ENCODE data around the gene TMEM31.

TMEM31 gene, protein sequence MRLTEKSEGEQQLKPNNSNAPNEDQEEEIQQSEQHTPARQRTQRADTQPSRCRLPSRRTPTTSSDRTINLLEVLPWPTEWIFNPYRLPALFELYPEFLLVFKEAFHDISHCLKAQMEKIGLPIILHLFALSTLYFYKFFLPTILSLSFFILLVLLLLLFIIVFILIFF

DNA sequence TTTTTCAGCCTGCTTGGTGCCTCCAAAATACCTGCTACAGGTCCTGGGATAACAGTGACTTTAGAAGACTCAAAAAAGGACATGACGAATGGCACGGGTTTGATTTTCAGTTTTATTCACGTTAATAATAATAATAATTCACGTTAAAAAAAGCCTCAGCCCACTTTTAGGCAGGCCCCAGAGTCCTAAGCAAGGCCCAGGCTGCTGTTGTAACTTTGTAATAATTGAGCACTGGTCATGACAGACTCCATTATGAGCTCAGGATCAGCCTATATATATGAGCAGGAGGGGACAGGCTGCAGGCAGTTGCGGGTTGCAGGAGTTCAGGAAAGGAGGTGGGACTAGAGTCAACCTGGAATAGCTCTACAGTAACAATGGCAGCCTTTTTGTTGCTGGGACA lies at the start of gene TMEM31:
Gene TMEM31, plus strand, starts transcription at position 301 of the 400 bp plus-strand sequence. CDS start 1,350 bp downstream, outside the sequence.
- no peak for DNase-seq

DNA sequence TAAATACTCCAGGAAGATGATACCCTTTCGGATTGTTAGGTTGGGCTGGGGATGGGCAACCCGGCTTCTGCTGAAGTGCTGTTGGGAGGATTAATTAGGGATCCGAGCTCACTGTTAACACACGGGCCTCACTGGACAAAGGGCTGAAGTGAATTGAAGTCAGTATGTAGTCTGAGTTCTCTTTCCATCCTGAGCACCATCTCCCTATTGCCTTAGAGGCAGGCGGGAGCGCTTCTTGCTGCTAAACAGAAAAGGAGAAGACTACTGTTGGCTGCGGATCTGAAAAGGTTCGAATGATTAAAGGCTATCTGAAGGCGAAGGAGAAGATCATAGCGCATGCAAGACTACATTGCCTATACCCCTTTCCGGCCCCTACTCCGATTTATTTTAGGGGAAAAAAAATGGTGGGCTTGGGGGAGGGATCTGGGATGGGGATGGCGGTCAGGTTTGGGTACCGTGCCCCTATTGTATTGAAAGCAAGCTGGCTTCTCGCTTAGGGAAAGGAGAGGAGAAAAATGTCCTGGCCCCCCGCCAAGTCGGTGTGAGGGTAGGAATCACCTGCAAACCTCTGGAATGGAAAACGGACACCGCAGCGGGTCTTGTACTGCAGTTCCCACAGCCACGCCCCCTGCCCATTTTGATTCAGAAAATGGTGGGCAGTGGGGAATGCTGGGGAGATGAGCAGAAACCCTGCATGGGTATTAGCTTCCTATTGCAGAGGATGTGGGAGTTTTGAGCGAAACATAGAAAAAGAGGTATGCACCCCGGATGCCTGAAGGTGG lies 46.5 kb upstream of the TMEM31 start:
- no peak for DNase-seq

DNA sequence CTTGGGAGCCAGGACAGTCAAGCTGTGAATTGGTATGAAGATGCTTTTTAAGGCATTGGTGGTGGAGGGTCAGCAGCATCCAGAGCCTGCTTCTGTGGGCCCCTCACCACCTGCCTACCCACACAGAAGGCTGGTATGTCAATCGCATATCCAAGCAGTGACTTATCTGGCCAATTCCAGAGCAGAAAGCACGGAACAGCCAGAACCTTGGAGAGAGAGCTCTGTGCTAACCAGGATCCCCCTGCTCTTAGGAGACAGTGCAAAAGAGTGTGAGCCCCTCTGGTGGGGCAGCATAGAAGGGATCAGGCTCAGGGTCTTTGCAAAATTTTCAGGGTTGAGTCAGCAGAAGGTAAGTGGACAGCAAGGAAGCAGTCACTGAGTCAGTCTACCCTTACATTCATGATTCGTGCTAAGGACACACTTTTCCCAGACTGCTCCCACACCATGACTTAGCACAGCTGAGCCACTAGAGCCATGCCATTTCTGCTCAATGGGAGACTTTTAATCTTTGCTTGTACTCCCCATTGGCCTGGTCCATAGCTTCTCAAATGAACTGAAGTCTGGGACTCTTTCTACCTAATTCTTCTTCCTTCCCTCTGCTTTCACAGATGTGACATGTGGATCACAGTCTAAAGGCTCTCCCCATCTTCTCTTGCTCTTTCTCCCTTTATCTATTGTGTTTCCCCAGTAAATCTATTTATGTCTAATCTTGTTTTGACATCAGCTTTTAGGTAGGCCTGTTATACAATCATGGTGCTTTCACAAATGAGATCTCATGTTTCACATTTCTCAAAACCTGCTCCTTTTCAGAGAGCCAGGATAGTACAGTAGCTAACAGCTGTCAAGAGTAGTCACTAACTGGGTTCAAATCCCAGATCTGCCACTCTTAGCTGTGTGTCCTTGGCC lies 44.3 kb upstream of the TMEM31 start:
- DNase-seq: no peak

DNA sequence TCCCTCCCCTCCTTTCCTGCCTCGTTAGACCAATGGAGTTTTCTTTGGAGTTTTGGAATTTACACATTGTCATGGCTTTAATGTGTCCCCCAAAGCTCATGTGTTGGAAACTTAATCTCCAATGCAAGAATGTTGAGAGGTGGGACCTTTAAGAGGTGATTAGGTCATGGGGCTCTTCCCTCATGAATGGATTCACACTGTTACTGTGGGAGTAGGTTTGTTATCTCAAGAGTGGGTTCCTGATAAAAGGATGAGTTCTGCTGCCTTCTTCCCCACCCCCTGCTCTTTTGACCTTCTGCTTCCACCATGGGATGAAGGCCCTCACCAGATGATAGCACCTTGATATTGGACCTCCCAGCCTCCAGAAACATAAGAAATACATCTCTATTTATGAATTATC lies 41.0 kb upstream of the TMEM31 start:
- DNase-seq: no peak

DNA sequence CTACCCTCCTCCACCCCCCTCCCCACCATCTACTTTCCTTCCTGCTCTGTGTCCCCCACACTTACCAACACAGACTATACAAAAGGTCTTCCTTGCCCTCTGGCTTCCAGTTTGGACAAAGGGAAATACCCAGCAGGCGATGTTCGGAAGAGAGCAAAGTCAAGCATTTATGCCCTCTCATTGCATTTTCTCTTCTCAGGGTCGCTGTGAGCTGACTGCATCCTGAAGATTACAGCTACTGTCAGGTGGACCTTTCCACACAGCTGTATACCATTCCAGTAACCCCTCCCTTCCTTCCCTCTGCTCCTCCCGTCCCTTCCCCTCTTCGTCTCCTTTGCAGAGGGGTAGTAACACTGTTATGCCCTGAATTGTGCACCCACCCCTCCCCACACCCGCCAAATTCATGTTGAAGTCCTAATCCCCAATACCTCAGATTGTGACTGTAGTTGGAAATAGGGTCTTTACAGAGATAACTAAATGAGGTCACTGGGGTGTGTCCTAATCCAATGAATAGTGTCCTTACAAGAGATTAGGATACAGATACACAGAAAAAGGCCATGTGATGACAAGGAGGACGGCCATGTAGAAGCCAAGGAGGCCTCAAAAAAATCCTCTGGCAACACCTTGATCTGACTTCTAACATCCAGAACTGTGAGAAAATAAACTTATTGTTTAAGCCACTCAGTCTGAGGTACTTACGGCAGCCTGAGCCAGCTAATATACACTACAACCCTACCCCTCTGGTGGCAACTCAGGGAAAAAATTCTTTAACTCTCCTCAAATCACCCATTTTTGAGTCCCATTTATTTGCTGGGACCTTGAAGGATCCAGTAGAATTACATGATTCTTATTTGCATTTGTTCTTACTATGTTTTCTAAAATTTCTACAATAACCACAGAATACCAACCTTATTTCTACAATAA lies 35.9 kb upstream of the TMEM31 start:
- no peak for DNase-seq

DNA sequence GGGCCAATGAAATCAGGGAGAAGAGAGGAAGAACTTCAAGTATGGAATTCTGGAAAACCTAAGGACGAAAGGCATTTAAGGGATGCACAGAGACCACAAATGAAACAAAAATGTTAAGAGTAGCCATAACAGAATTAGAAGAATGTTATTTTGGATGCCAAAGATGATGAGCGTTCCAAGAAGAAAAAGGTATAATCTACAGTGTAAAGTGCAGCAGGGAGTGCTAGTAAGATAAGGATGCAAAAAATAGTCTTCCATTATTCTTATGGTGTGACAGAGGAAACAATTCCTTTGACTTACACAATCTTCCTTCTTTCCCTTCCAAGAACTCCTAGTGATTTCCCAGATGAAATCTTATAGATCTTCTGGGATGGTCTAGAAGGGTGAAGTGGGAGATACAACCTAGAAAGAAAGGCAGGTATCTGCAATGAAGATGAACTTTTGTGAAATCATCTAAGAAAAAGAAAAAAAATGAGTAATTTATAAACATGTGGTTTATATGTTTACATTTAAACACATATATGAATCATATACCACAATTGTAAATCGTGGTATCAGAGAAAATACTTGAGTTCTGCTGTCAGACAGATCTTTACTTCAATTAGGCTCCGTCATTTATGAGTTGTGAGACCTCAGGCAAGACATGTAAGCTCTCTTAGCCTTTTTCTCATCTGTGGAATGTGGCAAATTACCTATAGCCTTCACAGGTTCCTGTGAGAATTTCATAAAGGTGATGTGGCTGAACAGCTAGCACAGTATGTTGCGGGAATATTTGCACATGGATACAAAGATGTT lies 32.3 kb upstream of the TMEM31 start:
- no peak for DNase-seq

DNA sequence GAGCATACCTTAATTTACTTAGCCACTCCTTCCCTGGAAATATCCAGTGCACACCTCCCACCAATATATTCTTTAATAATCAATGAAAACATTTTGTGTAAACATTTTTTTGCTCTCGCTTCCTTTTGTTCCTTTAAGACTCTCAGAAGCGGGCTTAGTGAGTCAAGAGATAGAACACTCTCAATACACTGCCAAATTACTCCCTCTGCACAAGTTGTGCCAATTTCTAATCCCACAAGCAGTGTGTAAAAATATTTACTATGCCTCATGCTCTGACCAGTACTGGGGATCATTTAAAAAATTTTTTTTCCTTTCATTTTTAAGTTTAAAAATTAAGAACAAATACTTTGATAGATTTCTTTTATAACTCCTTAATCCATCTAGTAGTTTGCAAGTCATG lies 29.3 kb upstream of the TMEM31 start:
- no peak for DNase-seq

DNA sequence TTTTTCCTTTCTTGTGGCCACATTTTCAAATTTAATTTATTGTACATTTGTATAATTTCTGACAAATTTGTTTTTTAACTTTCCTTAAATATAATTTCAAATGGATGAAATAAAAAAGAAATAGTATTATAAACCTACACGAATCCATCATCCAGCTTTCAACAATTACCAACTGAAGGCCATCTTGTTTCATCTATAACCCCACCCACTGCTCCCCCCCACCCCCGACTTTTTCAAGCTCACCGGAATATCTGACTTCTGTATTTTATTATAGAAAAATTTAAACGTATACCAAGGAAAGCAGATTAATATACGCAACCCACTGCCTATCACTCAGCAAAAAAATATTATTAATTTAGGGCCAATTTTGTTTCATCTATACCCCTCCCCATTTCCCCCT lies 25.3 kb upstream of the TMEM31 start:
- DNase-seq: no peak

DNA sequence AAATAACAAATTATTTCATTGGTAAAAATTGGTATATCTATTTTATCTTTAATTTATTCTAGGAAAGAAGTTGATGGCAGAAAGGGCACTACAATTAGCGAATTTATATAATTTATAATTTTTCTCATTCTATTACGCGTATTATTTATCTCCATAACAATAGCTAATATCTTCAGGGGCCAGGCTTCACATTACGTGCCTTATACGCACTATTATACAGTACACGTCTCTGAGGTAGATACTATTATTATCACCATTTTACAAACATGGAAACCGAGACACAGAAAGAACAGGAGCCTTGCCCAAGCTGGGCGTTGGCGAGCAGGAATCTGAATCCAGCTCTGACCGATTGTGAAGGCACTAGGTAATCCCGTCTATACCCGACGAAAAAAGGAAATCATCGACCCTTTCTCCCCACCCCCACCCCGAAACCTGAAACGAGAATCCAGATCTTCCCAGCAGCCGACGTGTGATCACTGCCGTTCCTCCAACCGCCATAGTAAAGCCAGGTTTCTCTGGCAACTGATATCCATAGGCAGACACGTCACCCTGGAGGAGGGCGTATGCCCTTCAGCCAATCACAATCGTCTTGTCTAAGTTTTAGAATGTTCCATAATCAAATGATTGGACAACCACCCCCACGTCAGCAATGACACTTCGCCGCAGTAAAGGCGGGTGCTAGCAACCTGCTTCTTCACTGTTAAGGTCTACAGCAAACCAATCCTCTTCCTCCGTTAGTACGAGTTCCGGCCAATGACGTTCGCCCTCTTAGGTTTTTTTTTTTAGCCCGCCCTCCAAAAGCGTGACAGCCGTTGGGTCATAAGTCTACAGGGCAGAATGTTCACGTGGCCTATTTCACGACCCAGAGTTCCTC lies 24.3 kb upstream of the TMEM31 start, which contains the start of gene MORF4L2:
Gene MORF4L2, minus strand, starts transcription at position 501 of the 874 bp plus-strand sequence. CDS start 9,672 bp downstream, outside the sequence.
- peak; percentile 90 for DNase-seq

DNA sequence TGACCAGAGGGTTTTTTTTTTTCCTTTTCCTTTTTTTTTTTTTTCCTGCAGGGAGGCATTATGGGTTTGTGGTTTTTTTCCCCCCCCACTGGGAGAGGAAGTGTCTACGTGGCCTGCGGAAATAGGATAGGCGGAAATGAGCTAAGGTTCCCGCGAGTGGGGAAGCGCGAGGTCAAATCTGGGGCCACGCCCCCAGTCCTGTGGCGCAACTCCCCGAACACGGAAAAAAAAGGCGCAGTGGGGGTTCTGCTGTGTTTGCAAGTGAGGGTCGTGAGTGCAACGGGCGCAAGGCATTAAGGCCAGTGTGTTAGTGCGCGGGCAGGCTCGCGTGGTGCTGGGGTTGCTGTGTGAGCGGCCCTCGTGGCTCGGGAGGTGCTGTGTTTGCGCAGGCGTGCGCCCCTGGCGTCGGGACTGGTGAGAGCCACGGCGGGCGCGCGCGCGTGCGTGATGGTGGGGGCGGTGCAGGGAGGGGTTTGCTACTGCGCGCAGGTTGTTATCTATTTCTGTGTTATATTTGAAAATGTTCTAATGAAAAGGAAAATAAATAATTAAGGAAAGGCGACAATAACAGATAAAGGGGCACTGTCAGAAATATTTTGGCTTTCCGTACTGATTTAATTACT lies 23.5 kb upstream of the TMEM31 start:
- DNase-seq: no peak

DNA sequence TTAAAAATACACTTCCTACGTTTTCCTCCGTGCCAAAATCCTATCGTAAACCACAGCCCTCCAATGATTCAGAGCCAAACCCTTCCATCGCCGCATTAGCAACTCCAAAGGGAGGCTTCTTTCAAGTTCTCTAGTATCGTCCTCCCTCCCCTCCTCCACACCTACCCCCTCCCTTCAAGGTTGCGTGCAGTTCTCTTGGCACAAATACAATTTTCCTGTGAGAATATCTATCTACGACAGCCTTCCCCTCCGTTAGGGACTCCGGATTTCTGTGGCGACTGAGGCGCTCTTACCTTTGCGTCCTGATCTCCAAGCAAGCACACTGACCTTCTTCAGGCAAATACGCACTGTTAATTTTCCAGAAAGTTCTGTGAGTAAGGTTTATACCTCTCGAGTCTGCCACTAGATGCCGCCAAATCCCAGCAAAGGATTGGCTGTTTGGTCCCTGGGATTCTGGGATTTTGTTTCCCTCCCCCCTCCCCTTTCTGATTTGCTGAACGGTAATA lies 23.0 kb upstream of the TMEM31 start:
- DNase-seq: no peak

DNA sequence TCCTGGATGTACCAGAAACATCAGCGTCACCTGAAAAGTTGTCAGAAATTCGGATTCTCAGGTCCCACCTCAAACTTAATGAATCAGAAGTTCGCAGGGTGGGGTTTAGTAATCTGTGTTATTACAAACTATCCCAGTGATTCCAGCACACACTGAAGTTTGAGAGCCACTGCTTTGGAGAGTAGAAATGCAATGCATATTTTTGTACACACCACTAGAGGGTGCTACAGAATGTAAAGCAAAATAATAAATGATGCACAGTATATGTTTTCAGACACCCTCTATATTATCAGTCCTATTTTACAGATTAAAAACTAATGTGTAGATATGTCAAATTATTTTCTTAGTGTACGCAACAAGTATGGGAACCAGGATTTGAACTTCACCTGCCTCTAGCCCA lies 21.8 kb upstream of the TMEM31 start:
- no peak for DNase-seq

DNA sequence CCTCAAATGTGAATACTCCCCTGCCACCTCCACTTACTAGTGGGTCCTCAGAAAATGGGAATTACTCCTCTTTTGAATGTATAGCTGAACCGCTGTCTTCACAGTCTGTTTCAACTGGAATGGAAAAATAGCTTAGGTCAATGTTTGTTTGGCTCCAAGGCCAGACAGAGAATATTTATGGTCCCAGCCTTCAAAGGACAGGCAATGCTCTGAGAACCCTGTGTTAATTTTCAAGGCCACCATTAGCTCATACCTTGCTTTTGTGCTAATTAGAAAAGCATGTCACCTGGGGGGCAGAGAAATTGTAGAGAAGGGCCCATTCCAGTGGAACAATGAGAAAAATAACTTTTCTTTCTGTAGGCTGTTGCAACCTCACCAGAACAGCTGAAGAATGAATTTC lies 19.6 kb upstream of the TMEM31 start:
- DNase-seq: no peak

DNA sequence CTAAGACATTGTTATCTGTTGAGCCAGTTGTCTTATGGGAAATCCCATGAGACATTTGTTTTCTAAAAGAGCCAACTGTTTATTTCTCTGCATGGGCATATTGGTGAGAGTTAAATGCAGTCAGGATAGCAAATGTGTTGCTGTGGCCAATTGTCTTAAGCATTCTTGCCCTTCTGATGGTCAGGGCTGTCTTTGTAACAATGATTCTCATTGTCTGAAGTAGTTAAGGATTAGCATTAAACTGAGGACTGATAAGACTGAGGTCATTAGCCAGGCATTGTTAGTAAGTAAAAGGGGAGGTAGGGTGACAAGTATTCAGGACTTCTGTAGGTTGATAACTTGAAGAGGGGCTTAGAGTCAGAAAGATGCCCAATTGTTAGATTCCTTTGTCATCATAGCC lies 13.0 kb upstream of the TMEM31 start:
- no peak for DNase-seq

DNA sequence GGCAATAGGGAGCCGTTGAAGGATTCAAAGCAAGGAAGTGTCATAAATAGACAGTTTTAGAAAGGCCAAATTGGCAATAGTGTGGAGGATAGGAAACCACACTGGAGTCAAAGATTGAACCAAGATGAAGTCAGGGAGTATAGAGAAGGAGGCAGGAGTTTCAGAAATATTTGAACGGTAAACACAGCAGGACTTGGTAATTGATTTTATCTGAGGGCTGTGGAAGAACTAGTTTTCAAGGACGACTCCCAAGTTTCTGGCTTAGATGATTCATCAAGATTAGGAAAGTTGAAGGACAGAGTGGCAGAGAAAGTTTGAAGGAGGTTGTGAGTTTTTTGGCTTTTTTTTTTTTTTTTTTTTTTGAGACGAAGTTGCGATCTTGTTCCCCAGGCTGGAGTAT lies 11.5 kb upstream of the TMEM31 start:
- no peak for DNase-seq

DNA sequence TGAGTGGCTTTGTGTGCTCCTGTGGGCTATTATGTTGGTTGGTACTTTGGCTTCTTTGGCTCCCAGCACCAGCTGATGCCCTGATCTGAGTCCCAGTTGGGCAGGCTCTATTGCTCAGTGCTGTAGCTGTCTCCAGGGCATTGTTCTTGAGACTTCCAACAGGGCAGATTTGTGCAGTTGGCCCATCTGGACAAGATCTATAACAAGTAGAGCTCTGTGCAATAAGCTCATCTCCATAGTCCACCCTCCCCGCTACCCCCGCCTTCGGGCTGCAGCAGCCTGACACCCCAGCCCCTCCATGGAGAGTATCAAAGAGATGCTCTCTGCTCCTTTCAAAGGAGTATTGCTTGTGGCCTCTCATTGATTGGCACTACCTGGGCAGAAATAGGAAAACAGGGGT lies 5.8 kb upstream of the TMEM31 start:
- DNase-seq: no peak

DNA sequence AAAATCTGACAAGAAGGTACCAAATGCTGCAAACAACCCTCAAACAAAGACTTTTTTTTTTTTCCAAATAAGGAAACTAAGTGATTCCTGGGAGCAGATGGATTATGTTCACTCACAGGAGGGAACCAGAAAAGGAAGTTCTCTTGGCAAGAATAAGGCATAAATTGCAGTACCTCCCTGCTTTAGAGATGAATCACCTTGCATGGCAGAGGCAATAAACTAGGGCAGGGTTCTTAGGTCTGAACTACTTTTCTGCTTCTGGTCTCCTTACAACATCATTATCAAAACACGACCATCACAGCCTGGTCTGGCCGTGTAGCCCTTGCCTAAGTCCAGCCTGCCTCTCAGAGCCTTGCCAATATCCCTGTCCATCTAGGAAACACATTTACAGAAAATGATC lies 6.3 kb downstream of the TMEM31 start:
- no peak for DNase-seq

DNA sequence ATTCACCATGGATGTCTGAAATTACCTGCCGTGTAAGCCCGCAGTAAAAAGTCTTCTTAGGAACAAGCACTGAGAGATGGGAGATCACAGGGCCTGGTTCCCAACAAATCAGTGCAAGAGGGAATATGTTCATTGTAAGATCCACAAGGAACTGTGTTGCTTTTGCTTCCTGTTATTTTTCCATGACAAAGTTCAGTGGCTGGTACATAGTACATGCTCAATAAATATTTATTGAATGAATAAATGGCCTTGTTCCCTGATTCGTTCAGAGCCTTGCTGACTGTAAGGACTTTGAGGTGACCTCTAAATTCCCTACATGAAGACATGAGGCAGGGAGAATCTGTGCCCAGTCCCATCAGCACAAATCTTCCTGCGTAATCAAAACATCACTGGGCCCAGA lies 7.4 kb downstream of the TMEM31 start:
- no peak for DNase-seq

DNA sequence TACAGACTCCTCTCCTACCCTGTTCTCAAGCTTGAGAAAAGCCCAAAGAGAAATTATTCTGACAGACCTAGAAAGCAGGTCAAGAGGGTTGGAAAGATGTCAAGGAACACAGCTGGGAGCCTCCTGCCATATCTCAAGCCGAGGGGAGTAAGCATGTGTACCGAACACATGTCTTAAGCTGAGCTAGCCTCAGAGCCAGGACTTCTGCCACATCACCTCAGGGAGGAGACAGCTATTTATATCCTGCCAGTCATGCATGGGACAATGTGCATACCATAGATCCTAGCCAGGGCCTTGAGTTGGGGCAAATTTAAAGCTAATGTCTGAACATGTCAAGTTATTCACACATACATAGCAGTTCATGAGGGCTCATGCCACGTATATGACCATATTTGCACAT lies 11.8 kb downstream of the TMEM31 start:
- DNase-seq: no peak

DNA sequence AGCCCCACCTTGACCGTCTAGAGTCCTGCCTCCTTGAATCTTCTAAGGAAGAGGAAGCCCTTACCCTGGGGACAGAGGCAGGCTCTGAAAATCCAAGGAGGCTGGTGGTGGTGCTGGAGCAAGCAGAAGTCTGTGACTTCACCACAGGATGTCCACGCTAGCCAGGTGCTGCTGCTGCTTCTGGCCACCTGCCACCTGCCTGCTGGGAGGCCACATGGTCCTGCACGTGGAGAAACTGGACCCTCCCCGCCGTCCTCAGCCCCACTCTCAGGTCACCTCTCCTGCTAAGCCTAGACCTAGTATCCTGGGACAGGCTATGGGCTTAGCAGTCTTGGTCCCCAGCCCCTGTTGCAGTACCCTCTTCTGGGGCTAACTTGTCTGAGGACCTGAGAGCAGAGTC lies 15.8 kb downstream of the TMEM31 start:
- DNase-seq: no peak

Data from SIG-M5 (cell line).